Spleen (tissue), 7 donors: ENCODE measurements around the gene AHNAK.

Experiments used
- CTCF ChIP-seq, 11 experiments: fragments of 200-600 bp in 7 of 11; fragments of 450-650 bp in 4 of 11; sonication (generic) in 4 of 11; IDR thresholded peaks in 8 of 11; conservative IDR thresholded peaks in 3 of 11; 1 replicate in 7 of 11; 2 replicates in 4 of 11; pipeline versions ENCODE4 v1.4.0 to v1.8.0; 2016 to 2021; ENCODE audit warnings: antibody characterized with exemption in 11 of 11, inconsistent platforms in 4 of 11, mild to moderate bottlenecking in 1 of 11
- POLR2A ChIP-seq, 3 donors: fragments of 450-650 bp; IDR thresholded peaks; one replicate each; pipeline ENCODE4 v1.5.1; 2017; ENCODE audit warnings: antibody characterized with exemption in 3 of 3, mild to moderate bottlenecking in 1 of 3
- donor health status: DM: no; HTN: no; CAD: no; lungs with moderate emphysema.
- donor health status: DM: no; HTN: no; CAD: no.
- donor health status: DM: no; HTN: no; CAD: no.

DNA sequence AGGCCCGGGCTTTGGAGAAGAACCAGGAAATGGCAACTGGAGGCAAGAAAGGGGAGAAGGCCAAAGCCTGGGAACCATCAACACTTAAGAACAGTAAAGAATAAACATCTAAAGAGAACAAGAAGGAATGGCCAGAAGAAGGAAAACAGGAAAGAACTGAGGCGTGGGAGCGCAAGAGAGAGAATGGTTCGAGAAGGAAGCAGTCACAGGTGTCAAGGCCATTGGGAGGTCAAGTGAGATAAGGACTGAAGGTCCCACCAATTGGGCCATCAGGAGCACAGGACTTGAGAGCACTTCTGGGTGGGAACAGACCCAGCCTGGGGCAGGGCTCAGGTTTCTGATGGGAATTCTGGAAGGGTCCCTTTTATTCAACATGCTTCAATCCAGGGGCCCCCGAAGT is 128.5 kb downstream of the AHNAK start:
- no peak for TF ChIP-seq POLR2A (IDR thresholded peaks at IDR 0.05)
- TF ChIP-seq CTCF (IDR thresholded peaks at IDR 0.05 in 8 of 11, conservative IDR thresholded peaks at IDR 0.05 in 3 of 11): no peak
